Mucosa of gallbladder (tissue), 1 donor: ENCODE results near the gene TNS1. TPM values are rescaled to one million over a fixed set of nuclear protein-coding genes. Genes with fewer than 3 reads are reported as not detected.
"Not testable (repeated sequence)": the region's sequence is repeated elsewhere in the genome, so short reads cannot be mapped to it uniquely, and the experiment has no call there.

Experiments
- DNase-seq: peaks from one replicate; pipeline ENCODE4 v3.0.0-alpha.2; 2020; ENCODE audit warnings: low spot score
- total RNA-seq: library from RNA; stranded (reverse); gene quantifications from one replicate; pipeline ENCODE4 v1.2.1, GENCODE V29; 2021
- donor health status: DM: no; HTN: no; CAD: no.

Gene TNS1
- total RNA-seq, 1 donor from 2014 or later, result 469 TPM

DNA sequence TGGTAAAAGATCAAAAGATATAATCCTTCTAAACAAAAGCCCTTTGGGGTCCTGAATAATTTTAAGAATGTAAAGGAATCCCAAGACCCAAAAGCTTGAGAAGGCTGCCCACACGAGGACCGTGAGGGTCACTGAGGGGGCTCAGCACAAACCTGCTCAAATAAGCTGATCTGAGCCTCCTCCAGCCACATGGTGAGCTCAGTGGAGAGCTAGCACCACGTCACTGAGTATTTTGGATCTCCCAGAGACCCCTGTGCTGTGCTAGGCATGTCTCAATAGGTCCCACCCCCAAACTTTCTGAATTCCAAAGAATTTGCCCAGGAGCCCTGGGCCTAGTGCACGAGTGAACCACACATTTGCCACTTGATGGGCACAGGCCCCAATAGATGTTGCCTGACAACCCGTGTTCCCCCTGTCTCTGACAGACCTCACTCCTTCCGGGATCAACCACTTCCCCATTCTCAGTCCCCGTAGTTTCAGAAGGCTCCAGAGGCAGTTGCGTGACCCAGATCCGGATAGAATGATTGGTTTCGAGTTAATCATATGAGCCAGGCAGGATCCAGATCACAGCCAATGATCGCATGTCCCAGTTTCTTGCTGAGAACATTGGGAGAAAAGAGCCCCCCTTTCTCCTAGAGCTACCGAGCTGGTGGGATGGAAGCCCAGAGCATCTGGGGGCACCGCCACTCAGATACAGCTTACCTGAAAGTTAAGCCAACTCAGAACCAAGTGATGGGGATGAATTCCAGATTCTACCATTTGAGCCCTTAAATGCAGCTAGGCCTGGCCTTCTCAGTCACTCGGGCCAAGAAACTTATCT, 203.8 kb downstream of the TNS1 start:
- peak; percentile 46 for DNase-seq

DNA sequence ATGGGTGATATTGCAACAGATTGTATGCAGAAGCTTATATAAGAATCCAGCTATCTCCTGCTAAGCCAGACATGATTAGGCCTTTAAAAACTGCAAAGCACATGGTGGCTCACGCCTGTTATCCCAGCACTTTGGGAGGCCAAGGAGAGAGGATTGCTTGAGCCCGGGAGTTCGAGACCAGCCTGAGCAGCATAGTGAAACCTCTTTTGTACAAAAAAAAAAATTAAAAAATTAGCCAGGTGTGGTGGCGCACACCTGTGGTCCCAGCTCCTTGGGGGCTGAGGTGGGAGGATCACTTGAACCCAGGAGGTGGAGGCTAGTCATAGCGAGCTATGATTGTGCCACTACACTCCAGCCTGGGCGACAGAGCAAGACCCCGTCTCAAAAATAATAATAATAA, 204.6 kb downstream of the TNS1 start:
- DNase-seq, result no peak

DNA sequence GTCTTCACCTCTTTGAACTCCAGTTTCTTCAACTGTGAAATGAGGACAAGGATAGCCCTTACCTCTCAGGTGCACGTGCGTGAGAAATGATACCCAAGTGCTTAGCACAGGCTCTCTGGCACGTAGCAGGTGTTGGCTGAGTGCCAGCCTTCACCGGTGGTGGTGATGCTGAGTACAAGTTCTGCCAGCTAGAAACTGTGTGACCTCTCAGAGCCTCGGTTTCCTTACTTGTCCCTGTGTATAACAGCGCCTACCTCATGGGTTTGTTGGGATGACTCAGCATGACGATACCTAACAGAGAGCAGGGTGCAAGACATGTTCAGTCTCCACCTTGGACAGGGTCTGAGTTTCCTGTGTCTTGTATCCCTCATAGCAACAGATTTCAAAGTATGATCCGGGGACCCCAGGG, 205.1 kb downstream of the TNS1 start:
- DNase-seq, result peak; percentile 72

DNA sequence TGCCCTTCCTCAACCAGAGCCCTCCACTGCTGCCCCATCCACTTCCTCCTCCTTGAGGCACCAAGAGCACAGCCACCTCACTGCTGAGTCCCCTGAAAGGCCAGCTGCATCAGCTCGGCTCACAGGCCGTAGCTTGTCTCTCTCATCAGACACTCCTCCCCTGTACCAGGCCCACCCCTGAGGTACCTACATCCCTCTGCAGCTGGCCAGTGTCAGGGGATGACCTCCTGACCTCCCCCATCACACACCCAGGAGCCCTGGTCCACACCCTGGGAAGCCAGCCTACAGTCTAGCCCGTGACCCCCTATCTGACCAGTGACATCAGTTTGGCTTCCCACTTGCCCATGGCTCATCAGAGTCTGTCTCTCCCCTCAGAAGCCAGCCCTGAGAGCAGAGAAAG, 205.6 kb downstream of the TNS1 start:
- DNase-seq, result no peak

DNA sequence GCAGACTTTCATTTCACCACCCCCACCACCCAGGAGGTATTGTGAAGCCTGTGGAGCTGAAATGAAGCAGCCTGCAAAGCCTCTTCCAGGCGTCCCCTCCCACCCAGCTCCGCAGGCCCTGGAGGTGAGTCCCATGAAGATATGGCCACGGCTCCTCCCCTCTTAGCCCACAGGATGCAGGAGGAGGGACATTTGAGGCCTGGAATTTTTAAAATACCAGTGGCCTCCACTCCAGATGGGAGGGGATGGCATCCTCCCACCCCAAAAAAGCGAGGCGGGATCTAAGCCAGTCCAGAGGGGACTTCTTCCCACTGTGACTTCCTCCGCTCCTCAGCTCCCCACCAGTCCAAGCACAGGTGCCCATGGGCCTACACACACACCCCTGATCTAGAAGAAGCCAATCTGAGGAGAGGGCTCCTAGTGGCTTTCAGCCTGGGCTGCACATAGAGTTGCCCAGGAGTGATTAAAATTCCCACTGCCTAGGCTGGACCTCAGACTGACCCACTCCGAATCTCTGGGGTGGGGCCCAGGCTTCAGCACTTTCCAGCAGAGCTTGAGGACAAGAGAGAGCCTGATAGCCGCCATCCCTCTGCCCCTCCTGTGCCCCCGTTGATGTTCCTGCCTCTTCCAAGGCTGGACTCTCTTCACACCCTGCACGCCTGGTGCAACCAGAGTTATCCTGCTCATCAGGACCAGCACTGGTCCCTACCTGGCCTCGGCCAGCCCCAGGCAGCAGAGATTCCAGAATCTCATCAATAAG, 206.9 kb downstream of the TNS1 start:
- DNase-seq, result peak; percentile 7

DNA sequence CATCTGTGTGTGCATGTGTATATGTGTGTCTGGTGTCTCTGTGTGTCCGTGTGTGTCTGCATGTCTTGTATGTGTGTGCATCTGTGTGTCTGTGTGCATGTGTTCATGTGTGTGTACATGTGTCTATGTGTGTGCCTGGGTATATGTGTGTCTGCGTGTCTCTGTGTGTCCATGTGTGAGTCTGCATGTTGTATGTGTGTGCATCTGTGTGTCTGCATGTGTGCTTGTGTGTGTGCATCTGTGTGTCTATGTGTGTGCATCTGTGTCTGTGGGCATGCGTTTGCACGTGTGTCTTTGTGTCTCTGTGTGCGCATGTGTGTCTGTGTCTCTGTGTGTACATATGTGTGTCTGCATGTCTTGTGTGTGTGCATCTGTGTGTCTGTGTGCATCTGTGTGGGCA, 207.7 kb downstream of the TNS1 start:
- DNase-seq, result peak; percentile 1

DNA sequence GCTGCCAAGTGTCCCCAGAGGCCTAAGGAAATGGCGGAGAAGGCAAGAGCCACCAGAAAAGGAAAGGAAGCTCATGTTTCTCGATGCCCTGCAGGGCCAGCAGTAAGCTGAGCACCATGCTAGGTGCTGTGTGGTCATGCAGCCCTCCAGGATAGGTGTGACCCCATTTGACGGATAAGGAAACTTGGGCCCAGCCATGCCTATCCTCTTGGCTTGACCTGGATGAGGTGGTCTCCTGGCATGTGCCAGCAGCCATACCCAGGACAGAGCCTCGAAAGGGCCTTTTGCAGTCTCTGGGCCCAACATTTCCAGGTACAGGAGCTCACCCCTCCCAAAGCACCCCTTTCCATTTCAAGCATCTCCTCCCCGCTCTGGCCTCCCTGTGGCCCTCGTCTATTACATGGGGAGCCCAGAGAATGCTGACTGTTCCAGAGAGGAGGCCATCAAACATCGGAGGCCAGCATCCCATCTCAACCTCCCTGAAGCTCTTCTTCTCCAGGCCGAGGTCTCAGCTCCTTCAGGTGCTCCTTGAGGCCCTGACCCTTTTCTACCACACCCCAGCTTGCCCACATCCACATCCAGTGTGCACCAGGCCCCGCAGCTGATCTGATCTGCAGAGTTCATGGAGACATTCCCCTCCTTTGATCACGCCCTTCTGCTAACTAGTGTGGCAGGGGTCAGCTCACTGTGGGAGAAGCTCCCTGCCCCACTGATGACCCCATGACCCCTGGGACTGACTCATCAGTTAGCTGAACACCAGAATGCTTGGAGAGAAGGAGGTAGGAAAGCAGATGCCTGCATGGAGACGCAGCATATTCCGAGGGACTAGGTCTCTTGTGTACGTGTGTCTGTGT, 208.4 kb downstream of the TNS1 start:
- DNase-seq, result peak; percentile 8

DNA sequence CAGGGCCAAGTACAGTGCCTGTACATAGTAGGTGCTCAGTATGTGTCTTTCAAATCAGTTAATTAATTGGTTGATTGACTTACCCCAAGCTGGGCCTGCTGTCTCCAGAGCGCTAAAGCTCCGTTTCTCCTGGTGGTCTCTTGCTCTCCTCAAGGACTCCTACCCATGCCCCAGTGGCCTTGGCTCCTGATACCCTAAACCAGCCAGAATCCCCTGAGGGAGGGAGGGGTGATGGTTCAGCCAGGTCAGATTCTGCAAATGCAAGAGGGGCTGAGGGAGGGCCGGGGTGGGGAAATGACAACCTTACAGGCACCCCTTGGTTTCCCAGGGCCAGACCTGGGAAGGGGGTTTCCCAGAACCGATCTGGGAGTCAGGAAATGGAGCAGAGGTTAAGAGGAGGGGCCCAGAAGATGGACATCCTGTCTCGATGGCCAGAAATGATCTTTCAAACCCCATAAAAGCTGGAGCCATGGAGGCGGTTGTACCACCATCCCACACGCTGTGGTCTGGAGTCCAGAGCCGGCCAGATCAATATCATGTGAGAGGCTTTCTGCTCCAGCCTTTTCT, 209.1 kb downstream of the TNS1 start:
- DNase-seq, result peak; percentile 9

DNA sequence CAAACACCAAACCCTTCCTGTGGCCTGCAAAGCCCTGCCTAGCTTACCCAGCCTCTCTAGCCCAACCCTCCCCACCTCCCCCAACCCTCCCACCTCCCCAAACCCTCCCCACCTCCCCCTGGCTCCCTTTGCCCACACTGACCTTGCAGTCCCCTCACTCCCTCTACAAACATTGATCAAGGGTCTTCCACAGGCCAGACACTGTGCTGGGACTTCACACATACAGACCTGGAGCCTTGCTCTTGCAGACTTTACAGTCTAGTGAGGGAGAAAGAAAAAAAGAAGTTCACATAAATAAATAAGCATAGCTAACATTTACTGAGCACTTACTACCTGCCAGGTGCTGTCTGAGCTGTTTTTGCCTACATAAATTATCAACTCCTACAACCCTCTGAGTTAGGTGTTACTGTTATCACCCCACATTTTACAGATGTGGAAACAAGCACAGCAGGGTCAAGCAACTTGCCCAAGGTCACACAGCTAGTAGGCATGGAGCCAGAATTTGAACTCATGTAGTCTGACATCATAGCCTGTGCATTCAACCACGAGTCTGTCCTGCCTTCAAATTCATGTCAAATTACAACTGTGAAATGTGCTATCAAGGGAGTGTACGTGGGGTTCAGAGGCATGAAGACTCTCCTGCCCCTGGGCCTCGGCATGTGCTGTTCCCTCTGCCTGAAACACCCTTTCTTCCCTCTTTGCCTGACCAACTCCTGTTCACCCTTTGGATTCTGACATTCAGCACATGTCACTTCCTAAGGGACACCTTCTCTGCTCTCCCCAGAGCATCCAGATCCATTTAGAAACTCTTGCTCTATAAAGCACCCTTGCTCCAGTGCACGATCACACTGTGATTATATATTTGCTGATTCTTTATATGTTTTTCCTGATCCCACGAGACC, 209.9 kb downstream of the TNS1 start:
- DNase-seq, result no peak

DNA sequence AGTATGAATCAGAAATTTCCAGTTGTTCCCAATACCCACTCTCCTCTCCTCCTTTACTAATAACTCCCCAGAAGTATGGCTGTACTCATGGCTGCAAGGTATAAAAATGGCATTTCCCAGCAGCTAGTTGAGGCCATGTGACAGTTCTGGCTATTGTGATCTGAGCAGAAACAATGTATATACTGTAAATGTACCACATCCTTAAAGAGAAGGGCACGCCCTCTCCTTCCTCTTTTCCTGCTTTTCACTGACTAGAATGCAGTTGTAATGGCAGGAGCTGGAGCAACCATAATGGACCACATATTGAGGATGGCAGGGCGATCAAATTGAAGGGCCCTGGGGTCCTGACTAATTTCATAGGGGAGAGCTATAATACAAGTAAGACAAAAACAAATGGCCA, 211.2 kb downstream of the TNS1 start:
- DNase-seq, result no peak

DNA sequence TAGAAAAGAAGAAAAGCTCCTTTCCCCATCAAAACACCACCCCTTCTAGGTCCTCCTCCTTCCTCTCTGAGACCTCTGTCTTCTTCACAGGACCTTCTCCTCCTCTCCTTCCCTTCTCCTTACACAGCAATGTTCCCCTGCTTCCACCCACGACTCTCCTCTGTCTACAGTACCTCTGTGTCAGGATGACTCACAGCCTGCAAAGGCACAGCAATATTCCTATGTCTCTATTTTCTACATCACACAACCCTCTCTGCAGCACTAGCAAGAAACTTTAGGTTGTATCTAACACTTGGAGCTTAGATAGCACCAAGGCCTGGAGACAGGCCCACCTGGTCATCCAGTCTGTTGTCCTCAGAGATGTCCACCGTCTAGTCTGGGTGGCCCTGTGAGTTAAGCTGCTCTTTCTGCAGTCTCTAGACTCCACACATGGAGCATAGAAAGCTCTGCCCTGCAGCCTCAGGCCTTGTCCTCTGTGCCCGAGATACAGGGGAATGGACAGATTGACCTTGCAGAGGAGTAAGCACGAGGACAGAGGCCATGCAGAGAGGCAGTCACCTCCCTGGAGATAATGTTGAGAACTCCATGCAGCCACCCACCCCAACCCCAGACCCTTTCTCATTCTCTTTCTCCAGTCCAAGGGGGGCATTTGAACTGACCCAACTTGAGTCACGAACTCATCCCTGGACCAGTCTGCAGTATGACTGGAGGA, 212.0 kb downstream of the TNS1 start:
- no peak for DNase-seq

DNA sequence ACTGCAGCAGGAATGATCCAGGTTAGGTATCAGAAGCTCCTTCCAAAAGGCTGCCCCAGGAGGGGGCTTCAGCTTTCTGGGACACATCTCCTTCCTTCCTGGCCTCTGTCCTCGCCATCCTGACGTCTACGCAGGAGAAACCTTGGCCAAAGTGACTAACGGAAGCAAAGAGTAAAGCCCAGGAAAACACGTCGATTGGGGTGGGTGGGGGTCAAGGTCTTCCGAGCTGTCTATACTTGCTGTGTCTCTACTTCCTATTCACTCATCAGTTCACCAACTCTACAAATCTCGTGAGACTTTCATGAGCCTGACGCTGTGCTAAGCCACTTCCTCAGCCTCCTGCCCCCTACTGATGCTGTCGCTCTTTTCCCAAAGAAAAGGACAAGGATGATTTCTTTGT, 212.6 kb downstream of the TNS1 start:
- DNase-seq, result no peak

DNA sequence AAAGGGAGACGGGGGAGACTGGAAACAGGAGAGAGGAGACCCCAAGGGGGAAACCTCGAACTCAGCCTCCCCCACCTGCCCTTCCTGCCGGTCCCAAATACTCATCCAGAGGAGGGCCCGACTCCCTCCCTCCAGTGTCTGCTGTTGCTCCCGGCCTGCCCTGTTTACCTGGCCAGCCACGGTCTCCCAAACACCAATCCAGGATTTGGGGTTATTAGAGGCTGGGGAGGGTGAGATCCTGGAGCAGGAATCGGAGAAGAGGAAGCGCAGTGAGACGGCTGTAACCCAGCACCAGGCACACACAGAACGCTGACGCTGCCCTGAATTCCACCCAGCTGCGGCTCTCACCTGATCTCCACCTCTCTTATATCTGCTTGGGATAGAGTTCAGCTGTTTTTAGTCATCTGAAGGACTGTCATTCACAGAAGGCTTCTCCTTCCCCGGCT, 213.0 kb downstream of the TNS1 start:
- DNase-seq, result no peak

DNA sequence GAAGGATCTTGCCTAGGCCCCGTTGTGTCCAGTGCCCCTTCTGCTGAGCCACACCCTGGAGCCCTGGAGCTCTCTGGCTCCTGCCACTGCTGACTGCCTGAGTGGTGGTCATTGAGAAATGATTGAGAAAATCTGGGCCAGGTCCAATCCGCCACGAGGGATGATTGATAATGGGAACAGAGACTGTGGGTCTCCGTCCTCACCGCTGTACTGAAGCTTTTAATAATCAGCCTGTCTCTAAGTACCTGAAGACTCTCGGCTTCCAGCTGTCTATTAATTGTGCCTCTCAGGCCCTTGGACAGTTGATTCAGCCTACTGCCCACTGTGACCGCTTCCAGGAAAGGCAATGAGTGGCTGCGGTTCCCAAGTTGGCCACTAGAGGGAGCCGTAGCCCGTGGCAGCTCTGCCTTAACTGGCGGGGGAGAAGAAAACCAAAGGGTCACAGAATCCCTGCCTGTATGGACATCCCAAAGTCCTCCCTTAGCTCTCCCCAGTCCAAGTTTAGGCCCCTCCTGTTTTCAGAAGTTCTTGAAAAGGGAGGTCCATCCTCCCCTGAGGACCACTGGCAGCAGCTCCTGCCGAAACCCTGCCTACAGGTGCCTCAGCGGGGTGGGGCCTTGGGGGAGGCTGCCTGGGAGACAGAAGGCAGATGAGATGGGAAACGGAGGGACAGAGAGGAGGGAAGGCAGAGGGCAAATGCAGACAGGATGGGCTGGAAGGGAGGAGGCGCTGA, 213.6 kb downstream of the TNS1 start:
- peak; percentile 82 for DNase-seq

DNA sequence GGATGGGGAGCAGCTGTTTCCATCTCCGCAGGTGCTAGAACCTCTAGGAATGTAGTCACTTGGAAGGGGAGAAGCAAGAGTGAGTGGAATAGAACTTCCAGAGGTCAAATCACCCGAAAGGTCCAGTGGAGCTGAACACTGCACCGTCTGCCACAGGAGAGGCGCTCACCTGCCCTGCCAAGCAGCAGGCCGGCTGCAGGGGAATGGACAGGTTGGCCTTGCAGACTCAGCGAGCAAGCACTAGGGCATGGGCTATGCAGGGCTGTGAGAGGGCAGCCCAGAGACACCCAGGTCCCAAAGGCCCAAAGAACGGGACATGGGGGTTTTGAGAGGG, 214.2 kb downstream of the TNS1 start:
- no peak for DNase-seq

DNA sequence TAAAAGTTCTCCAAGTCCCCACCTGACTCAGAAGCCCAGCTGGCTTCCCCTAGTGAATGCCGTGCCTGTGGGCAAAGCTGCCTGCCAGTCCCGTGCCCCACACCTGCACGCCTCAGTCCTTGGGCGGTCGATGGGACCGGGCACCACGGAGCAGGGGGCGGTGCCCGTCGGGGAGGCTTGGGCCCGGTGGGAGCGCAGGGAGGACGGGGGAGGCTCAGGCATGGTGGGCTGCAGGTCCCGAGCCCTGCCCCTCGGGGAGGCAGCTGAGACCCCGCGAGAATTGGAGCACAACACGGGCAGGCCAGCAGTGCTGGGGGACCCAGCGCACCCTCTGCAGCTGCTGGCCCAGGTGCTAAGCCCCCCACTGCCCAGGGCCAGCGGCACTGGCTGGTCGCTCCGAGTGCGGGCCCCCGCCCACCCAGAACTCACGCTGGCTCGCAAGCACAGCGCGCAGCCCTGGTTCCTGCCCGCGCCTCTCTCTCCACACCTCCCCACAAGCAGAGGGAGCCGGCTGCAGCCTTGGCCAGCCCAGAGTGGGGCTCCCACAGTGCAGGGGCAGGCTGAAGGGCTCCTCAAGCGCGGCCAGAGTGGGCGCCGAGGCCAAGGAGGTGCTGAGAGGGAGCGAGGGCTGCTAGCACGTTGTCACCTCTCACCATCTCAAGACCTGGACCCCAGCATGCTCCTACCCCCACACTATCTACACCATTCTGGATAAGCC, 215.5 kb downstream of the TNS1 start:
- DNase-seq, result no peak

DNA sequence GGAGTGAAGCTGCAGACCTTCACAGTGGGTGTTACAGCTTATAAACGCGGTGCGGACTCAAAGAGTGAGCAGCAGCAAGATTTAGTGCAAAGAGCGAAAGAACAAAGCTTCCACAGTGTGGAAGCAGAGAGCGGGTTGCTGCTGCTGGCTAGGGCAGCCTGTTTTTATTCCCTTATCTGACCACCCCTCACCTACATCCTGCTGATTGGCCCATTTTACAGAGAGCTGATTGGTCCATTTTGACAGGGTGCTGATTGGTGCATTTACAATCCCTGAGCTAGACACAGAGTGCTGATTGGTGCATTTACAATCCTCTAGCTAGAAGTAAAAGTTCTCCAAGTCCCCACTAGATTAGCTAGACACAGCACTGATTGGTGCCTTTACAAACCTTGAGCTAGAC, 216.2 kb downstream of the TNS1 start:
- not testable (repeated sequence) for DNase-seq

DNA sequence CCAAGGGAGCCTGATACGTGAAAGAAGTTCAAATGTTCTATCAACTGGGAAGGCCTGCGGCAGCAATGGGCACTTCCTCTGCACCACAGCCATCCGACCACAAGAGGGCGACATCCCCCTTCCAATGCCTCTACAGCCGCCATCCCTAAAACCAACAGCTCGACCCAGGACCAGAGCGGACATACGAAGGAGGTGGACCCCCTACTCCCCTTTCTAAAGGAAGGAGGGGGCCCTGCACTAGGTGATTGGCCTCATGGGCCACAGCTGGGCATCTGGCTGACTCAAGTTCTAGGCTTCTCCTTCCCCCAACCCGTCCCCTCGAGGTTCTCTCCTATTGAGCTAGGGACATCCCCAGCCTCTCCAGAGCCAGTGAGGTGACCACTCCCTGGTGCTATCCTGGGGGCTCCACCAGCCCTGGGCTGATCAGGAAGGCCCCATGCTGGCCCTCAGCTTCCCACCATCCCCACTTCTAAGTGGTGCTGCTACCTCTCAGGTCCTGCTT, 217.2 kb downstream of the TNS1 start:
- peak; percentile 84 for DNase-seq
